Epithelial cell of esophagus (primary cell): ENCODE data around the gene PHLDB2.
A peak's percentile ranks its signal among the peaks of the same experiment; 100 is the strongest.

Experiments
- DNase-seq: peaks from one replicate; pipeline ENCODE4 v3.0.0; 2010; ENCODE audit warnings: low read depth
- H3K4me3 ChIP-seq: 2 replicates; pipeline ENCODE4 v1.5.1; 2011; ENCODE audit warnings: mild to moderate bottlenecking, low read length, control low read depth
- TF ChIP-seq, protein P1 (sequence below): IDR thresholded peaks from 2 replicates; pipeline ENCODE4 v1.5.1; 2011; ENCODE audit warnings: low read depth, mild to moderate bottlenecking, low read length, control low read depth, inconsistent platforms; ENCODE audit not compliant: insufficient read depth; ENCODE audit errors: missing control alignments

The PHLDB2 gene

DNA sequence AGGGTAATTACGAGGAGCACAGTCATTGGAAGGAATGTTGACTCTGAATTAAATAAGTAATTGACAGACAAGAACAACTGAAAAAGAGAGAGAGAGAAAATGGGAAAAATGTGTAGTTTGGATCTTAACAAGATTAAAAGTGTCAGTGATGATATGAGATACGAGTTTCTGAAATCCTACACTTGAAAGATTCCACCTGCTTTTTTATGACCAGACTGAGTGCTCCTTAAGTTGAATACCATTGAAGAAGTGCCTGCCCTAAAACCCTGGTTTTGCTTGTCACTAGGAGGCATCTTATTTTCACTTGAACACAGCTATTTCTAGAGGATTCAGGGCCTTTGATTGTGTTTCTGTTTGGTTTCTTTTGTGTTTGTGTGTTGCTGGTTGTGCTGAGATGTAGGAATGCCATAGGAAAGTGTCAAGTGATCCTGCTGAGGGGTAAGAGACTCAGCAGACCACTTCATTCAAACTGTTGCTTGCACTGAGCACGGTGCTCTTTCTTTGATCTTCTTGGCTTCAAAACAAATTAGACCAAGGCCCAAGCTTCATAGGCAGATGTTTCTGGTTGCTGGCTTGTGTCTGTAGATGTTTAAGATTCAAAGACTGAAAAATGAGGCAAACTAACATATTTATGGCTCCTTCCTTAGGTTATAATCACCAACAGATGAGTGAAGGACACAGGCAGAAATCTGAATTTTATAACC, 102.5 kb downstream of the PHLDB2 start:
- H3K4me3 ChIP-seq, result no peak overlapping the region
- no peak for DNase-seq
- TF ChIP-seq, protein P1, sequence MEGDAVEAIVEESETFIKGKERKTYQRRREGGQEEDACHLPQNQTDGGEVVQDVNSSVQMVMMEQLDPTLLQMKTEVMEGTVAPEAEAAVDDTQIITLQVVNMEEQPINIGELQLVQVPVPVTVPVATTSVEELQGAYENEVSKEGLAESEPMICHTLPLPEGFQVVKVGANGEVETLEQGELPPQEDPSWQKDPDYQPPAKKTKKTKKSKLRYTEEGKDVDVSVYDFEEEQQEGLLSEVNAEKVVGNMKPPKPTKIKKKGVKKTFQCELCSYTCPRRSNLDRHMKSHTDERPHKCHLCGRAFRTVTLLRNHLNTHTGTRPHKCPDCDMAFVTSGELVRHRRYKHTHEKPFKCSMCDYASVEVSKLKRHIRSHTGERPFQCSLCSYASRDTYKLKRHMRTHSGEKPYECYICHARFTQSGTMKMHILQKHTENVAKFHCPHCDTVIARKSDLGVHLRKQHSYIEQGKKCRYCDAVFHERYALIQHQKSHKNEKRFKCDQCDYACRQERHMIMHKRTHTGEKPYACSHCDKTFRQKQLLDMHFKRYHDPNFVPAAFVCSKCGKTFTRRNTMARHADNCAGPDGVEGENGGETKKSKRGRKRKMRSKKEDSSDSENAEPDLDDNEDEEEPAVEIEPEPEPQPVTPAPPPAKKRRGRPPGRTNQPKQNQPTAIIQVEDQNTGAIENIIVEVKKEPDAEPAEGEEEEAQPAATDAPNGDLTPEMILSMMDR, result no peak

DNA sequence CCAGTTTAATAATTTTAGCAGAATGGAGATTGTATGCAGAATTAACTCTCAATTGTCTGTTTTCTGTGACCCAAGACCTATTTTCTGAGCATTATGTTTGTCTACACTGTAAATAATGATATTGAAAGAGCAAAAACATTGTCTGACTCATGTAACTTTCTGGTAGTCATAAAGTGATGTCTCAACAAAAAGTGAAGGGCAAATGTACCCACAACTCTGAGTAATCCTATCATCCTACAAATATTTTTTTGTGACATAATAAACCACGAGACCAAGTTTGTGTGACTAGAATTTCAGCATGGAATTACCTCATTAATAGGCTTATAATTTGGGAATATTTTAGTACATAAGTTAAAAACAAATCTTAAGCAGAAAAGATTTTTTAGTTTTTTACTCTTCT, 104.4 kb downstream of the PHLDB2 start:
- no peak overlapping the region for H3K4me3 ChIP-seq
- TF ChIP-seq, protein P1, result no peak
- DNase-seq, result peak; percentile 86

DNA sequence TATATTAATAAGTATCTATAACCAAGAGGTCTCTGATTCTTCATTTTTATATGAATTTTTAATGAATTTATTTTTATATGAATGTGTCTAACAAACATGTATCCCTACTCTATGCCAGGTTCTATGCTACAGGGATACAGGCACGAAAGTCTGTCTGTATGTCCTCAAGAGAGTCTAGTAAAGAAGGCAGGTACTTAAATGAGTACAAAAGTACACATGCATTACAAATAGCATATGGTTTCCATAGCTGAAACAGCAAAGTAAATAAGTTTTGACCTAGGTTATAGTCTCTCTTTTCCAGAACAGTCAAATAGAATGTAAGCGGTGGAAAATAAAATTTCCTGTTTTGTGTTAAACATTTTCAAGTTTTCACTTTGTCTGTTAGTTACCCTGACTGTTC, 106.4 kb downstream of the PHLDB2 start:
- TF ChIP-seq, protein P1, result no peak
- H3K4me3 ChIP-seq, result no peak overlapping the region
- DNase-seq, result no peak

DNA sequence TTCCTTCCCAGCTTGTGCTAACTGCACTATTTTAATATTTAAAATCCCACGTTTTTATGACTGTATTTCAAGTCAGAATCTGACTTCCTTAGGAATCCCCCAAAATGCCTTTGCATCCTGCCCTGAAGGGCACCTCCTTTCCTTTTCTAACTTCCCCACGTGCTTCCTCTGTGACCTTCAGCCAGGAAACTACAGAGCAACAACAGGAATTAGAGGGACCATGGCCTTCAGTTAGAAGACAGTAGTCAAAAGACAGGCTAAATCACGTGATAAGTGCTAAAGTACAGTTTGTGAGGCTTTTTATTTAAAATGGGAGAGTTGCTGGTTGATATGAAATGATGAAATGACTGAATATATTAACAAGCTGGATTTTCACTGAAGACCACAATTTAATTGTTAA, 108.0 kb downstream of the PHLDB2 start:
- H3K4me3 ChIP-seq, result no peak overlapping the region
- TF ChIP-seq, protein P1, result no peak
- DNase-seq, result no peak

DNA sequence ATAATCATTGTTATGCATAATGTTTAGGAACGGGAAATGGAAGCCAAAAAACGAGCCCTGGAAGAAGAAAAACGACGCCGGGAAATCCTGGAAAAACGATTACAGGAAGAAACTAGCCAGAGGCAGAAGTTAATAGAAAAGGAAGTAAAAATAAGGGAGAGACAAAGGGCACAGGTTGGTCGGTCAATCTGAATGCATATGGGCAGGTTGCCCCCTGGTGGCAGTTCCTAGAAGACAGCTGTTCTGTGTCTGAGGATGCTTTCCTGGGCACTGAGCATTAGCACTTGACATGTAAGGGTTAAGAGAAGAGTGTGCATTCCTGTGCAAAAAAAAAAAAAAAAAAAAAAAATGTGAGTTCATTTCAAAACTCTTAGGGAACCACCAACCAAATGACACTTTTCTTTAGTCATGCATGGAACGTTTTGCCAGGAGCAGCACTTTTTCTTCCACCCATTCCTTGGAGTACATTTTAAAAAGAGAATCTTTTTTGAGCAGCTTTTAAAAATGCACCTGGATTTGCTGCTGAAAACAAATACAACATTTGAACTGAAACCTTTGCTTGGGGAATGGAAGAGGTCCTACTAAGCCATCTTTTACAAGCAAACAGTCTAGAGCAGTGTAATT, 108.7 kb downstream of the PHLDB2 start:
- TF ChIP-seq, protein P1, result peak; percentile 92
- no peak overlapping the region for H3K4me3 ChIP-seq
- DNase-seq, result peak; percentile 77

DNA sequence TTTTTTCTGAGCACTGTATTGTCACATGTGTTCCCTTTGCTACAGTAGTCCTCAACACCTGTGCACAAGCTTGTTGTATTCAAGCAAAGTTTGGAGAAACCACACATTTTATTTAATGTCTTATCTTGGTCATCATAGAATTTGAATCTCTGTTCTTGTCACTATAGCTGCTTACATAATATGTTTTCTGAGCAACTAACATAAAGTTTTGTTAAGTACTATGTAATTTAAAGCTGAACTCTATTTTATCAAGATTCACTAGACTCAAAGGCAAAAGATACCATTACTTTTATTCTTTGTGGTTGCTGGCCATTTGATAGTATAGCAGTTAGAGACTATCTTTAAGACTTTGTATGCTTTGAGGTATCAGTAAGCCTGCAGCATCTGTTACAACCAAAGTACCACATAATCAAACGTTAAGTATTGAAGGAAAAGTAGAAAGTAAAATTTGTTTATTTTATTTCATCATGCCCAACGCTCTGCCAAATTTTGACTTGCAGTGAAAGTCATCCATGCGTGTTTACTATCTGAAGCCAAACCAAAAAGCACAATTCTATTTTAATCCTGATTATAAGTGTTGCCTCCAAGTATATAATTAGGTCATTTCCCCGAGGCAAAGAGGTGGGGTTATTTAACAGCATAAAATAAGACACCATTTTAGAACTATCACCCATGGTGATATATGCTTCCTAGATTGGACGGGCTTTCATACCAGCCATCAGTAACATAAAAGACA, 109.4 kb downstream of the PHLDB2 start:
- DNase-seq, result no peak
- no peak overlapping the region for H3K4me3 ChIP-seq
- TF ChIP-seq, protein P1, result no peak
